ENCODE results near the gene NRBF2. TPM values are rescaled to one million over a fixed set of nuclear protein-coding genes. Genes with fewer than 3 reads are reported as not detected.

NRBF2 gene
- total and polyA plus RNA-seq, 9 of the 15 experiments (the other 6 are each of a cell fraction or from before 2014, with no cell fraction given), result 20.8 to 52.1 (median 30.5) TPM

- TF ChIP-seq SRSF3 (IDR thresholded peaks at IDR 0.05; ENCODE audit: insufficient read depth, low read length), result no peak
- TF ChIP-seq BCLAF1 (IDR thresholded peaks at IDR 0.05; ENCODE audit: borderline replicate concordance in 1 of 2, control insufficient read depth in 1 of 2, low read depth in 2 of 2, low read length in 1 of 2), result no peak
- TF ChIP-seq TAF1 (IDR thresholded peaks at IDR 0.05; ENCODE audit: control insufficient read depth, extremely low read depth, insufficient read depth, low read length, severe bottlenecking), result no peak
- no peak for TF ChIP-seq SP2 (IDR thresholded peaks at IDR 0.05; ENCODE audit: extremely low read depth, low read depth, low read length, poor library complexity, severe bottlenecking)
- 0 out of 2 replicates have a peak, but pooled peaks have one; percentile 45 for TF ChIP-seq KLF6 (CRISPR knock-in tag; IDR thresholded peaks at IDR 0.05; ENCODE audit: borderline replicate concordance)
- TF ChIP-seq PYGO2 (tag; IDR thresholded peaks at IDR 0.05), result 0 out of 2 replicates have a peak, but pooled peaks have one; percentile 22
- no peak for TF ChIP-seq ELK3 (CRISPR knock-in tag; IDR thresholded peaks at IDR 0.05)
- TF ChIP-seq TBL1XR1 (IDR thresholded peaks at IDR 0.05; ENCODE audit: low read length in 2 of 2), result no peak
- peak; percentile 75 for TF ChIP-seq NFRKB (IDR thresholded peaks at IDR 0.05; ENCODE audit: low read depth)
- TF ChIP-seq, protein P1, sequence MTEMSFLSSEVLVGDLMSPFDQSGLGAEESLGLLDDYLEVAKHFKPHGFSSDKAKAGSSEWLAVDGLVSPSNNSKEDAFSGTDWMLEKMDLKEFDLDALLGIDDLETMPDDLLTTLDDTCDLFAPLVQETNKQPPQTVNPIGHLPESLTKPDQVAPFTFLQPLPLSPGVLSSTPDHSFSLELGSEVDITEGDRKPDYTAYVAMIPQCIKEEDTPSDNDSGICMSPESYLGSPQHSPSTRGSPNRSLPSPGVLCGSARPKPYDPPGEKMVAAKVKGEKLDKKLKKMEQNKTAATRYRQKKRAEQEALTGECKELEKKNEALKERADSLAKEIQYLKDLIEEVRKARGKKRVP (CRISPR knock-in tag; IDR thresholded peaks at IDR 0.05), result no peak
- TF ChIP-seq MBD2 (IDR thresholded peaks at IDR 0.05; ENCODE audit: borderline replicate concordance, low read depth), result no peak
- no peak for TF ChIP-seq BMI1 (IDR thresholded peaks at IDR 0.05; ENCODE audit: low read length)
- TF ChIP-seq, protein P2, sequence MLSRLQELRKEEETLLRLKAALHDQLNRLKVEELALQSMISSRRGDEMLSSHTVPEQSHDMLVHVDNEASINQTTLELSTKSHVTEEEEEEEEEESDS (CRISPR knock-in tag; IDR thresholded peaks at IDR 0.05), result no peak
- TF ChIP-seq PHF20 (IDR thresholded peaks at IDR 0.05; ENCODE audit: partially characterized antibody), result peak; percentile 89
- TF ChIP-seq HMG20A (CRISPR knock-in tag; conservative IDR thresholded peaks at IDR 0.05), result no peak
- TF ChIP-seq ZNF324 (CRISPR knock-in tag; IDR thresholded peaks at IDR 0.05), result no peak
- TF ChIP-seq TSC22D4 (tag; IDR thresholded peaks at IDR 0.05), result no peak
- no peak for TF ChIP-seq RFX1 (IDR thresholded peaks at IDR 0.05)
- peak; percentile 64; the same call in 1 of the 2 replicates for TF ChIP-seq TEAD4 (IDR thresholded peaks at IDR 0.05; ENCODE audit: low read length)
- no peak for TF ChIP-seq TEAD4 (CRISPR knock-in tag; IDR thresholded peaks at IDR 0.05; ENCODE audit: borderline replicate concordance)
- TF ChIP-seq, protein P3, sequence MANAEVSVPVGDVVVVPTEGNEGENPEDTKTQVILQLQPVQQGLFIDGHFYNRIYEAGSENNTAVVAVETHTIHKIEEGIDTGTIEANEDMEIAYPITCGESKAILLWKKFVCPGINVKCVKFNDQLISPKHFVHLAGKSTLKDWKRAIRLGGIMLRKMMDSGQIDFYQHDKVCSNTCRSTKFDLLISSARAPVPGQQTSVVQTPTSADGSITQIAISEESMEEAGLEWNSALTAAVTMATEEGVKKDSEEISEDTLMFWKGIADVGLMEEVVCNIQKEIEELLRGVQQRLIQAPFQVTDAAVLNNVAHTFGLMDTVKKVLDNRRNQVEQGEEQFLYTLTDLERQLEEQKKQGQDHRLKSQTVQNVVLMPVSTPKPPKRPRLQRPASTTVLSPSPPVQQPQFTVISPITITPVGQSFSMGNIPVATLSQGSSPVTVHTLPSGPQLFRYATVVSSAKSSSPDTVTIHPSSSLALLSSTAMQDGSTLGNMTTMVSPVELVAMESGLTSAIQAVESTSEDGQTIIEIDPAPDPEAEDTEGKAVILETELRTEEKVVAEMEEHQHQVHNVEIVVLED (CRISPR knock-in tag; IDR thresholded peaks at IDR 0.05), result no peak
Measured at GRCh38 chr10:63132651-63133055, 475 bp upstream of the NRBF2 start (continued).
